Adrenal gland (tissue), 12 donors: Measurements from ENCODE around the gene KDM2A. TPM values are rescaled to one million over a fixed set of nuclear protein-coding genes. Genes with fewer than 3 reads are reported as not detected.
A peak's percentile ranks its signal among the peaks of the same experiment; 100 is the strongest.

Experiments
- DNase-seq, 7 donors: peaks; one replicate each; pipeline ENCODE4 v3.0.0-alpha.2; 2019 to 2020
- H3K27ac ChIP-seq, 5 donors: fragments of 200-600 bp; sonication (generic) in 4 of 5; 1 replicate in 3 of 5; 2 replicates in 2 of 5; pipeline versions ENCODE4 v1.5.1 to v1.8.0; 2016 to 2020; ENCODE audit warnings: mild to moderate bottlenecking in 1 of 5
- H3K27me3 ChIP-seq: fragments of 200-600 bp; 2 replicates; pipeline ENCODE4 v1.8.0; 2021
- H3K36me3 ChIP-seq, 2 donors: fragments of 200-600 bp; replicated peaks in 1 of 2; 1 replicate in 1 of 2; 2 replicates in 1 of 2; pipeline versions ENCODE4 v1.5.1 to v1.8.0; 2018 to 2022
- H3K4me1 ChIP-seq, 2 donors: fragments of 200-600 bp; replicated peaks in 1 of 2; 1 replicate in 1 of 2; 2 replicates in 1 of 2; pipeline versions ENCODE4 v1.5.1 to v1.8.0; 2018 to 2021
- H3K4me3 ChIP-seq, 4 donors: fragments of 200-600 bp; sonication (generic) in 3 of 4; one replicate each; pipeline ENCODE4 v1.5.1; 2016 to 2018
- H3K9me3 ChIP-seq, 3 donors: fragments of 200-600 bp; sonication (generic) in 1 of 3; replicated peaks in 1 of 3; 1 replicate in 2 of 3; 2 replicates in 1 of 3; pipeline versions ENCODE4 v1.5.1 to v1.8.0; 2016 to 2021
- POLR2A ChIP-seq, 2 donors: fragments of 450-650 bp; IDR thresholded peaks; one replicate each; pipeline ENCODE4 v1.6.1; 2017; ENCODE audit warnings: antibody characterized with exemption in 2 of 2, mild to moderate bottlenecking in 2 of 2, moderate library complexity in 1 of 2
- WGBS, 4 donors: extraction: QIAGEN DNeasy Blood & Tissue Kit in 2 of 4; methylation state at CpG; one replicate each; pipeline versions ENCODE4 v1.1.5 to v1.1.7; 2013 to 2017; 5-methylcytosine and 5-hydroxymethylcytosine counted together
- intact Hi-C, 2 donors: fragments of 100-400 bp; cut with DNase I; formaldehyde crosslinking; loops; one replicate each; pipeline versions ENCODE4 v1.14.1 to v1.15.0; 2022 to 2023
- polyA plus RNA-seq, 3 donors: library from polyadenylated mRNA; stranded (reverse); fragments of 200-250 nt in 2 of 3; fragments of 350-450 nt in 1 of 3; fragmentation: Illumina TruSeq in 1 of 3; extraction: RNeasy Lipid Tissue Mini Kit (QIAGEN cat#74804) in 1 of 3; gene quantifications; one replicate each; pipeline ENCODE4 v1.2.3, GENCODE V29; 2013 to 2014
- total RNA-seq, 9 donors: library from RNA; depleted of rRNA in 4 of 9; stranded (reverse); fragments of >200 nt in 4 of 9; fragments of 120-200 nt in 1 of 9; fragmentation: NEBNext Ultra II Directional in 1 of 9; extraction: Animal tissue kit (Norgen Biotek cat#: 25700) in 1 of 9; gene quantifications; one replicate each; pipeline versions ENCODE4 v1.1.0 to v1.2.4, GENCODE V29; 2013 to 2023
- TF ChIP-seq, protein P1 (sequence below), 6 experiments: fragments of 450-650 bp in 4 of 6; fragments of 200-600 bp in 2 of 6; sonication (generic) in 1 of 6; IDR thresholded peaks; 1 replicate in 5 of 6; 2 replicates in 1 of 6; pipeline versions ENCODE4 v1.5.1 to v1.8.0; 2016 to 2021; ENCODE audit warnings: antibody characterized with exemption in 6 of 6, mild to moderate bottlenecking in 2 of 6, moderate library complexity in 1 of 6
- donor health status: healthy with polysubstance abuse.
- donor health status: Bipolar disorder and iron deficiency.
- donor health status: DM: yes; HTN: yes; CAD: no.
- donor health status: DM: no; HTN: no; CAD: no.
- donor health status: DM: no; HTN: no; CAD: no.
- donor health status: DM: yes; HTN: yes; CAD: no.

KDM2A gene
- total and polyA plus RNA-seq, 12 donors = 30.6 to 65.3 (median 45.7) TPM

DNA sequence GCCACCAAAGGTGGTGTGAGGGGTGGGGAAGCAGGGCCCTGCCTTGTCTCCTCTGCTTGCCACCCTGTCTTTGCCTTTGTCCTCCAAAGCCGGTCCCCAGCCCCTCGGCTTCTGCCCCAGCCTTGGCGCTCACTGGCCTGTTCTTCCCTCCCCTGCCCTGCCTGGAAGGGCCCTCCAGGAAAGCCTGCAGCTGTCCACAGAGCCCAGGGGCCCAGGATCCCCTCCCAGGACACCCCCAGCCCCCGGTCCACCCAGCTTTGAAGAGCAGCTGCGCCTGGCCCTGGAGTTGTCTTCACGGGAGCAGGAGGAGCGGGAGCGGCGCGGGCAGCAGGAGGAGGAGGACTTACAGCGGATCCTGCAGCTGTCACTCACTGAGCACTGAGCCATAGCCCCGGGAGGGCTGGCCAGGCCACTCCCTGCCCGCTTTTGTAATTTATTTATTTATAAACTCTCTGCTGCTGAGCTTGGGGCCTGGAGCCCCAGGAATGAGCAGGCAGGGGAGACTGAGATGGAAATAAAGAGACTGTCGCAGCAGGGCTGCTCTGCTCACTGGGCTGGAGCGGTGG, 183.0 kb downstream of the KDM2A start:
- DNase-seq = peak in 6 of 7 donors; percentile 12 to 74 (median 24)
- Histone ChIP-seq H3K9me3 (no peaks in the 10 kb centered on the region), H3K27me3 (no peaks in the 10 kb centered on the region), H3K4me3 (peak overlapping the region in 1 of 4 donors; percentile 85), H3K36me3 (peaks cover 0 to 31% of the 10 kb centered on the region in 2 donors), H3K4me1 (peaks cover 15 to 21% of the 10 kb centered on the region in 2 donors), H3K27ac (no peak overlapping the region)
- no peak for TF ChIP-seq POLR2A (IDR thresholded peaks at IDR 0.05)
- TF ChIP-seq, protein P1, sequence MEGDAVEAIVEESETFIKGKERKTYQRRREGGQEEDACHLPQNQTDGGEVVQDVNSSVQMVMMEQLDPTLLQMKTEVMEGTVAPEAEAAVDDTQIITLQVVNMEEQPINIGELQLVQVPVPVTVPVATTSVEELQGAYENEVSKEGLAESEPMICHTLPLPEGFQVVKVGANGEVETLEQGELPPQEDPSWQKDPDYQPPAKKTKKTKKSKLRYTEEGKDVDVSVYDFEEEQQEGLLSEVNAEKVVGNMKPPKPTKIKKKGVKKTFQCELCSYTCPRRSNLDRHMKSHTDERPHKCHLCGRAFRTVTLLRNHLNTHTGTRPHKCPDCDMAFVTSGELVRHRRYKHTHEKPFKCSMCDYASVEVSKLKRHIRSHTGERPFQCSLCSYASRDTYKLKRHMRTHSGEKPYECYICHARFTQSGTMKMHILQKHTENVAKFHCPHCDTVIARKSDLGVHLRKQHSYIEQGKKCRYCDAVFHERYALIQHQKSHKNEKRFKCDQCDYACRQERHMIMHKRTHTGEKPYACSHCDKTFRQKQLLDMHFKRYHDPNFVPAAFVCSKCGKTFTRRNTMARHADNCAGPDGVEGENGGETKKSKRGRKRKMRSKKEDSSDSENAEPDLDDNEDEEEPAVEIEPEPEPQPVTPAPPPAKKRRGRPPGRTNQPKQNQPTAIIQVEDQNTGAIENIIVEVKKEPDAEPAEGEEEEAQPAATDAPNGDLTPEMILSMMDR (IDR thresholded peaks at IDR 0.05) = no peak
- 67 to 83% (median 71%) methylated on average over 12 to 15 of the region's 15 CpGs for WGBS, 4 donors
- intact Hi-C loops = loop anchor here in 1 of 2 donors (5.0 kb wide), 1 partner anchor 35 kb away; the partner anchor contains the start of gene GRK2

- peaks cover 15 to 21% of the 10 kb centered on the region in 2 donors for H3K4me1 ChIP-seq
- peak in 6 of 7 donors; percentile 13 to 62 (median 34) for DNase-seq
- intact Hi-C loops = loop anchor here in 1 of 2 donors (5.0 kb wide), 1 partner anchor 35 kb away; the partner anchor contains the start of gene GRK2
- H3K36me3 ChIP-seq = peaks cover 0 to 30% of the 10 kb centered on the region in 2 donors
- H3K9me3 ChIP-seq = no peaks in the 10 kb centered on the region
- no peak for TF ChIP-seq POLR2A (IDR thresholded peaks at IDR 0.05)
- TF ChIP-seq, protein P1 (IDR thresholded peaks at IDR 0.05) = no peak
- peak overlapping the region in 1 of 5 donors; percentile 68 for H3K27ac ChIP-seq
- 24 to 93% (median 32%) methylated on average over 3 to 23 of the region's 23 CpGs for whole genome bisulfite sequencing, 4 donors
- H3K27me3 ChIP-seq = no peaks in the 10 kb centered on the region
- H3K4me3 ChIP-seq = peak overlapping the region in 2 of 4 donors; percentile 26 to 85
Measured at GRCh38 chr11:67302571-67303131, 183.6 kb downstream of the KDM2A start.

- Histone ChIP-seq H3K27me3 (no peaks in the 10 kb centered on the region), H3K4me1 (peaks cover 15 to 21% of the 10 kb centered on the region in 2 donors), H3K36me3 (peaks cover 0 to 30% of the 10 kb centered on the region in 2 donors), H3K27ac (peak within 1 kb of the TSS in 3 of 5 donors; percentile 0 to 68 (median 8)), H3K4me3 (peak within 1 kb of the TSS; percentile 26 to 93 (median 72)), H3K9me3 (no peaks in the 10 kb centered on the region)
- TF ChIP-seq POLR2A (IDR thresholded peaks at IDR 0.05) = peak in 1 of 2 donors; percentile 30
- TF ChIP-seq, protein P1 (IDR thresholded peaks at IDR 0.05) = no peak
- WGBS, 4 donors = 0 to 1% (median 1%) methylated on average over 5 to 65 of the region's 65 CpGs
- peak; percentile 61 to 75 (median 70) for DNase-seq
- intact Hi-C loops = loop anchor here in 1 of 2 donors (5.0 kb wide), 1 partner anchor 36 kb away; the partner anchor contains the start of gene GRK2
Measured at GRCh38 chr11:67303132-67303834, 184.2 kb downstream of the KDM2A start, which contains the start of gene SSH3. Gene SSH3 (plus strand): TSS chr11:67303530. CDS start chr11:67303626, 96 bp downstream.
